Ovary (tissue), 9 donors: ENCODE results near the gene ARMH3. TPM values are rescaled to one million over a fixed set of nuclear protein-coding genes. Genes with fewer than 3 reads are reported as not detected.

Experiments used
- DNase-seq, 5 donors: peaks; one replicate each; pipeline ENCODE4 v3.0.0-alpha.2; 2019 to 2020
- H3K27ac ChIP-seq, 2 donors: fragments of 200-600 bp; one replicate each; pipeline versions ENCODE4 v1.5.1 to v1.8.0; 2019 to 2022
- H3K27me3 ChIP-seq: fragments of 200-600 bp; one replicate; pipeline ENCODE4 v1.8.0; 2022
- H3K36me3 ChIP-seq: fragments of 200-600 bp; sonication (generic); one replicate; pipeline ENCODE4 v1.5.1; 2019
- H3K4me1 ChIP-seq: one replicate; pipeline ENCODE4 v1.8.1; 2013; ENCODE audit warnings: mild to moderate bottlenecking, moderate library complexity; ENCODE audit not compliant: insufficient read depth
- H3K4me3 ChIP-seq: fragments of 200-600 bp; sonication (generic); one replicate; pipeline ENCODE4 v1.5.1; 2017
- H3K9me3 ChIP-seq, 2 donors: fragments of 200-600 bp in 1 of 2; sonication (generic) in 1 of 2; one replicate each; pipeline versions ENCODE4 v1.5.1 to v1.8.1; 2013 to 2019; ENCODE audit warnings: mild to moderate bottlenecking in 1 of 2, moderate library complexity in 1 of 2
- CTCF ChIP-seq, 3 donors: fragments of 450-650 bp in 2 of 3; fragments of 200-600 bp in 1 of 3; IDR thresholded peaks; one replicate each; pipeline versions ENCODE4 v1.5.1 to v1.8.0; 2016 to 2022; ENCODE audit warnings: antibody characterized with exemption in 3 of 3, mild to moderate bottlenecking in 1 of 3
- EP300 ChIP-seq: sonication (generic); formaldehyde crosslinking; IDR thresholded peaks from one replicate; pipeline ENCODE4 v1.6.1; 2017; ENCODE audit warnings: antibody characterized with exemption
- POLR2A ChIP-seq: fragments of 450-650 bp; IDR thresholded peaks from one replicate; pipeline ENCODE4 v1.6.1; 2017; ENCODE audit warnings: antibody characterized with exemption, mild to moderate bottlenecking, moderate library complexity
- WGBS, 3 donors: extraction: QIAGEN DNeasy Blood & Tissue Kit in 1 of 3; methylation state at CpG; one replicate each; pipeline versions ENCODE4 v1.1.5 to v1.1.7; 2013 to 2017; 5-methylcytosine and 5-hydroxymethylcytosine counted together
- intact Hi-C, 4 donors: fragments of 100-400 bp; cut with DNase I; formaldehyde crosslinking; loops; one replicate each; pipeline versions ENCODE4 v1.11.0 to v1.15.1; 2022 to 2023
- polyA plus RNA-seq, 2 donors: library from polyadenylated mRNA; stranded (reverse); fragments of 200-250 nt in 1 of 2; fragments of 350-450 nt in 1 of 2; fragmentation: Illumina TruSeq in 1 of 2; extraction: RNeasy Lipid Tissue Mini Kit (QIAGEN cat#74804) in 1 of 2; gene quantifications; one replicate each; pipeline ENCODE4 v1.2.3, GENCODE V29; 2013 to 2014
- total RNA-seq, 7 donors: library from RNA; depleted of rRNA in 2 of 7; stranded (reverse); fragments of >200 nt in 2 of 7; fragmentation: NEBNext Ultra II Directional in 3 of 7; extraction: Animal tissue kit (Norgen Biotek cat#: 25700) in 3 of 7; gene quantifications; one replicate each; pipeline versions ENCODE4 v1.1.0 to v1.2.4, GENCODE V29; 2016 to 2023
- donor health status: DM: no; HTN: no; CAD: no; lungs with moderate emphysema.
- donor health status: DM: no; HTN: no; CAD: no.
- donor health status: Bipolar disorder and iron deficiency.
- donor health status: DM: yes; HTN: yes; CAD: no.
- donor health status: DM: no; HTN: no; CAD: no.
- donor health status: DM: yes; HTN: yes; CAD: no.

The ARMH3 gene
- total and polyA plus RNA-seq, 9 donors: 9.1 to 24.2 (median 18.1) TPM

- Histone ChIP-seq H3K9me3 (no peaks in the 10 kb centered on the region), H3K27ac (no peak overlapping the region), H3K4me1 (no peaks in the 10 kb centered on the region), H3K36me3 (no peaks in the 10 kb centered on the region), H3K4me3 (no peak overlapping the region), H3K27me3 (no peaks in the 10 kb centered on the region)
- DNase-seq: no peak
- TF ChIP-seq EP300 (no peak), CTCF (IDR thresholded peaks at IDR 0.05) (no peak), POLR2A (no peak)
- 86 to 90% (median 86%) methylated on average over 3 of the region's 3 CpGs for WGBS, 3 donors
- intact Hi-C loops: no loop called here
These were observed 205.2 kb downstream of the ARMH3 start for GRCh38 chr10:101850749-101851148.

- WGBS, 3 donors: 76 to 81% (median 79%) methylated on average over 3 of the region's 3 CpGs
- TF ChIP-seq POLR2A (no peak), CTCF (IDR thresholded peaks at IDR 0.05) (no peak), EP300 (no peak)
- H3K27ac ChIP-seq: no peak overlapping the region
These were observed 207.1 kb downstream of the ARMH3 start for GRCh38 chr10:101848894-101849351.

GRCh38 chr10:101848408-101848807 is 207.6 kb downstream of the ARMH3 start:
- DNase-seq: no peak
- 63 to 73% (median 72%) methylated on average over 4 of the region's 4 CpGs for WGBS, 3 donors
- no peaks in the 10 kb centered on the region for H3K36me3 ChIP-seq
- H3K27ac ChIP-seq: no peak overlapping the region
- peaks cover 2% of the 10 kb centered on the region for H3K4me1 ChIP-seq
- no peaks in the 10 kb centered on the region for H3K27me3 ChIP-seq
- TF ChIP-seq CTCF (IDR thresholded peaks at IDR 0.05) (no peak), POLR2A (no peak), EP300 (no peak)
- no peak overlapping the region for H3K4me3 ChIP-seq
- intact Hi-C loops: loop anchor here in 2 of 4 donors (10.0 kb wide), 1 partner anchor 156 kb away; no protein-coding TSS in a partner anchor
- H3K9me3 ChIP-seq: no peaks in the 10 kb centered on the region

More at GRCh38 chr10:101848894-101849351, 207.1 kb downstream of the ARMH3 start:
- no peaks in the 10 kb centered on the region for H3K27me3 ChIP-seq
- H3K9me3 ChIP-seq: no peaks in the 10 kb centered on the region
- no peaks in the 10 kb centered on the region for H3K4me1 ChIP-seq
- no peaks in the 10 kb centered on the region for H3K36me3 ChIP-seq
- no peak for DNase-seq
- no peak overlapping the region for H3K4me3 ChIP-seq
- intact Hi-C loops: loop anchor here in 2 of 4 donors (10.0 kb wide), 1 partner anchor 156 kb away; no protein-coding TSS in a partner anchor

GRCh38 chr10:101845893-101846292 is 210.1 kb downstream of the ARMH3 start:
- no peak for DNase-seq
- TF ChIP-seq POLR2A: no peak
- no peak for TF ChIP-seq EP300
- TF ChIP-seq CTCF (IDR thresholded peaks at IDR 0.05): no peak
- peaks cover 3% of the 10 kb centered on the region for H3K4me1 ChIP-seq
- H3K27me3 ChIP-seq: no peaks in the 10 kb centered on the region
- intact Hi-C loops: loop anchor here in 3 of 4 donors (1.0 to 10.0 kb wide), 2 partner anchors 10 to 159 kb away; no protein-coding TSS in a partner anchor
- H3K9me3 ChIP-seq: no peaks in the 10 kb centered on the region
- H3K36me3 ChIP-seq: no peaks in the 10 kb centered on the region
- 84 to 91% (median 90%) methylated on average over 3 of the region's 3 CpGs for whole genome bisulfite sequencing, 3 donors
- H3K27ac ChIP-seq: no peak overlapping the region
- H3K4me3 ChIP-seq: no peak overlapping the region
